PC-3 (cell line): Measurements from ENCODE around the gene LINC01488.

Source experiments
- EZH2 ChIP-seq: fragments of 300-600 bp; sonication (generic); IDR thresholded peaks from one replicate; pipeline ENCODE4 v1.6.1; 2017; ENCODE audit warnings: antibody characterized with exemption, mild to moderate bottlenecking, low read length; ENCODE audit not compliant: unreplicated experiment
- EZH2phosphoT487 ChIP-seq: fragments of 300-600 bp; sonication (generic); IDR thresholded peaks from 2 replicates; pipeline ENCODE4 v1.6.1; 2018; ENCODE audit warnings: mild to moderate bottlenecking, antibody characterized with exemption, low read length, borderline replicate concordance
- TF ChIP-seq, protein P1 (sequence below): fragments of 300-600 bp; sonication (generic); conservative IDR thresholded peaks from 2 replicates; pipeline ENCODE4 v1.5.1; 2017; ENCODE audit warnings: antibody characterized with exemption, low read depth, mild to moderate bottlenecking, low read length

- TF ChIP-seq, protein P1, sequence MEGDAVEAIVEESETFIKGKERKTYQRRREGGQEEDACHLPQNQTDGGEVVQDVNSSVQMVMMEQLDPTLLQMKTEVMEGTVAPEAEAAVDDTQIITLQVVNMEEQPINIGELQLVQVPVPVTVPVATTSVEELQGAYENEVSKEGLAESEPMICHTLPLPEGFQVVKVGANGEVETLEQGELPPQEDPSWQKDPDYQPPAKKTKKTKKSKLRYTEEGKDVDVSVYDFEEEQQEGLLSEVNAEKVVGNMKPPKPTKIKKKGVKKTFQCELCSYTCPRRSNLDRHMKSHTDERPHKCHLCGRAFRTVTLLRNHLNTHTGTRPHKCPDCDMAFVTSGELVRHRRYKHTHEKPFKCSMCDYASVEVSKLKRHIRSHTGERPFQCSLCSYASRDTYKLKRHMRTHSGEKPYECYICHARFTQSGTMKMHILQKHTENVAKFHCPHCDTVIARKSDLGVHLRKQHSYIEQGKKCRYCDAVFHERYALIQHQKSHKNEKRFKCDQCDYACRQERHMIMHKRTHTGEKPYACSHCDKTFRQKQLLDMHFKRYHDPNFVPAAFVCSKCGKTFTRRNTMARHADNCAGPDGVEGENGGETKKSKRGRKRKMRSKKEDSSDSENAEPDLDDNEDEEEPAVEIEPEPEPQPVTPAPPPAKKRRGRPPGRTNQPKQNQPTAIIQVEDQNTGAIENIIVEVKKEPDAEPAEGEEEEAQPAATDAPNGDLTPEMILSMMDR: no peak
- TF ChIP-seq EZH2phosphoT487: no peak
- no peak for TF ChIP-seq EZH2
These were observed 31.7 kb downstream of the LINC01488 start for GRCh38 chr11:69513196-69513595.
